Endothelial cell (in vitro differentiated cells): Measurements from ENCODE around the gene PRR36. TPM values are rescaled to one million over a fixed set of nuclear protein-coding genes. Genes with fewer than 3 reads are reported as not detected.

Experiments used
- DNase-seq: peaks from one replicate; pipeline ENCODE4 v3.0.0; 2021; ENCODE audit warnings: low spot score
- H3K27ac Mint-ChIP-seq: one replicate; pipeline ENCODE4 v1.8.0; 2021; ENCODE audit warnings: mixed read lengths, inconsistent platforms; ENCODE audit not compliant: unreplicated experiment
- H3K27me3 Mint-ChIP-seq: one replicate; pipeline ENCODE4 v1.8.0; 2021; ENCODE audit warnings: mild to moderate bottlenecking, moderate library complexity, mixed read lengths, inconsistent platforms; ENCODE audit not compliant: unreplicated experiment
- H3K36me3 Mint-ChIP-seq: one replicate; pipeline ENCODE4 v1.8.0; 2021; ENCODE audit warnings: mild to moderate bottlenecking, low read depth, mixed read lengths, inconsistent platforms; ENCODE audit not compliant: unreplicated experiment
- H3K4me1 Mint-ChIP-seq: one replicate; pipeline ENCODE4 v1.8.0; 2021; ENCODE audit warnings: mild to moderate bottlenecking, mixed read lengths, inconsistent platforms; ENCODE audit not compliant: unreplicated experiment
- H3K4me3 Mint-ChIP-seq: one replicate; pipeline ENCODE4 v1.8.0; 2021; ENCODE audit warnings: mild to moderate bottlenecking, mixed read lengths, inconsistent platforms; ENCODE audit not compliant: unreplicated experiment
- H3K9me3 Mint-ChIP-seq: one replicate; pipeline ENCODE4 v1.8.0; 2021; ENCODE audit warnings: mixed read lengths, inconsistent platforms; ENCODE audit not compliant: unreplicated experiment
- total RNA-seq: library from RNA; stranded (reverse); fragmentation: NEBNext Ultra II Directional; extraction: Animal tissue kit (Norgen Biotek cat#: 25700); gene quantifications from one replicate; pipeline ENCODE4 v1.2.1, GENCODE V29; 2021; ENCODE audit not compliant: unreplicated experiment
- TF ChIP-seq, protein P1 (sequence below): fragments of 200-600 bp; sonication (generic); IDR thresholded peaks from one replicate; pipeline ENCODE4 v1.5.0; 2021; ENCODE audit warnings: antibody characterized with exemption; ENCODE audit not compliant: unreplicated experiment

The PRR36 gene
- total RNA-seq, 1 donor from 2014 or later = 0.23 TPM

DNA sequence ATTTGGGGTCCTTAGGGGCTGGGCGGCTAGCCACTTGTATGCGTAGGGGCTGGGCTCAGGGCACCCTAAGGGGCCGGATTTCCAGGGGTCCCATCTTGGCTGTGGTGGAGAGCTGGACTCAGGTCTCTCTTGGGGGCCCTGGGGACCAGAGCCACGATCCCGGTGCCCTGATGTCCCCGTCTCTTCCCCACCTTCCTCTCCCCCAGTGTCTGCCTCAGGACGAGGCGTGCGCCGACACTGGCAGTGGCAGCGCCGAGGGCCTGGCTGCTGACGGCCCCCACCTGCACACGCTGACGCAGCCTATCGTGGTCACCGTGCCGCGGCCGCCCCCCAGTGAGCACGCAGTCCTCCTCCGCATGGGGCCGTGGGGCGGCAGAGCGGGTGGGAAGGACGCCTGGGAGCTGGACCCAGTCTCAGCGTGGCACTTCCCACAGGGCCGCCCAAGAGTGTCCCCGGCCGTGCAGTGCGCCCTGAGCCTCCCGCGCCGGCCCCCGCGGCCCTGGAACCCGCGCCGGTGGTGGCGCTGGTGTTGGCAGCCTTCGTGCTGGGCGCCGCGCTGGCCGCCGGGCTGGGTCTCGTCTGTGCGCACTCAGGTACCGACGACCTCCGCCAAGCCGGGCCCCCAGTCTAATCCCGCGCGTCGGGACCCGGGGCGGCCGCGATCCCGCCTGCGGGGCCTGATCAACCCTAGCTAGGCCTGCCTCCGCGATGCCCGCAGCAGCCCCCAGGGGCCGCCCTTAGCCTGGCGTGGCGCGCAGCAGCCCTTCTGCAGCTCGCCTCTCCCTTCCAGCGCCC is 43.3 kb upstream of the PRR36 start:
- Mint-ChIP-seq H3K27ac (no peak overlapping the region), H3K9me3 (no peaks in the 10 kb centered on the region), H3K4me1 (peaks cover 12% of the 10 kb centered on the region), H3K27me3 (peaks cover 23% of the 10 kb centered on the region), H3K36me3 (peaks cover 11% of the 10 kb centered on the region), H3K4me3 (peak overlapping the region; percentile 89)
- TF ChIP-seq, protein P1, sequence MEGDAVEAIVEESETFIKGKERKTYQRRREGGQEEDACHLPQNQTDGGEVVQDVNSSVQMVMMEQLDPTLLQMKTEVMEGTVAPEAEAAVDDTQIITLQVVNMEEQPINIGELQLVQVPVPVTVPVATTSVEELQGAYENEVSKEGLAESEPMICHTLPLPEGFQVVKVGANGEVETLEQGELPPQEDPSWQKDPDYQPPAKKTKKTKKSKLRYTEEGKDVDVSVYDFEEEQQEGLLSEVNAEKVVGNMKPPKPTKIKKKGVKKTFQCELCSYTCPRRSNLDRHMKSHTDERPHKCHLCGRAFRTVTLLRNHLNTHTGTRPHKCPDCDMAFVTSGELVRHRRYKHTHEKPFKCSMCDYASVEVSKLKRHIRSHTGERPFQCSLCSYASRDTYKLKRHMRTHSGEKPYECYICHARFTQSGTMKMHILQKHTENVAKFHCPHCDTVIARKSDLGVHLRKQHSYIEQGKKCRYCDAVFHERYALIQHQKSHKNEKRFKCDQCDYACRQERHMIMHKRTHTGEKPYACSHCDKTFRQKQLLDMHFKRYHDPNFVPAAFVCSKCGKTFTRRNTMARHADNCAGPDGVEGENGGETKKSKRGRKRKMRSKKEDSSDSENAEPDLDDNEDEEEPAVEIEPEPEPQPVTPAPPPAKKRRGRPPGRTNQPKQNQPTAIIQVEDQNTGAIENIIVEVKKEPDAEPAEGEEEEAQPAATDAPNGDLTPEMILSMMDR = no peak
- peak; percentile 77 for DNase-seq

DNA sequence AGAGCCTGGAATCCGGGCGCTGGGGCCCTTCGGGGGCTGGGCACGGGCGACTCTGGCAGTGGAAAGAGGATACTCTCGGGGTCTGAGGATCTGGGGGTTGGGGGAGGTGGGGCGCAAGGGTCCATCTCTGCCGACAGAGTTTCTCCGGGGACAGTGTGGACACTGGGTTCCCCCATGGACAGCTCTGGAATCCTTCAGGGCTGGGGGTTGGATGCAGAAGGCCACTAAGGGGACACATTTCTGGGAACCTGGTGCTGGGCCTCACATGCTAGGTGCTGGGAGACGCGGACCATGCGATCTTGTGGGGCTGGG is 42.7 kb upstream of the PRR36 start:
- H3K4me1 Mint-ChIP-seq = peaks cover 12% of the 10 kb centered on the region
- no peak overlapping the region for H3K27ac Mint-ChIP-seq
- peaks cover 8% of the 10 kb centered on the region for H3K36me3 Mint-ChIP-seq
- no peak for DNase-seq
- TF ChIP-seq, protein P1 = no peak
- H3K4me3 Mint-ChIP-seq = peak overlapping the region; percentile 89
- H3K9me3 Mint-ChIP-seq = no peaks in the 10 kb centered on the region
- H3K27me3 Mint-ChIP-seq = peaks cover 23% of the 10 kb centered on the region

- DNase-seq = no peak
- no peak overlapping the region for H3K4me3 Mint-ChIP-seq
- TF ChIP-seq, protein P1 = no peak
- H3K9me3 Mint-ChIP-seq = no peaks in the 10 kb centered on the region
- H3K27ac Mint-ChIP-seq = no peak overlapping the region
- peaks cover 23% of the 10 kb centered on the region for H3K27me3 Mint-ChIP-seq
- peaks cover 7% of the 10 kb centered on the region for H3K36me3 Mint-ChIP-seq
- peaks cover 12% of the 10 kb centered on the region for H3K4me1 Mint-ChIP-seq
Measured at GRCh38 chr19:7916103-7916954, 42.1 kb upstream of the PRR36 start.

- Mint-ChIP-seq H3K36me3 (peaks cover 7% of the 10 kb centered on the region), H3K27ac (no peak overlapping the region), H3K27me3 (peaks cover 23% of the 10 kb centered on the region), H3K4me3 (peak overlapping the region; percentile 69), H3K9me3 (no peaks in the 10 kb centered on the region), H3K4me1 (peaks cover 12% of the 10 kb centered on the region)
- TF ChIP-seq, protein P1 = no peak
- DNase-seq = no peak
Measured at GRCh38 chr19:7915250-7916102, 41.3 kb upstream of the PRR36 start.
